ENCODE data around the gene GLIS1. TPM values are rescaled to one million over a fixed set of nuclear protein-coding genes. Genes with fewer than 3 reads are reported as not detected.

Gene GLIS1
- polyA plus RNA-seq, 3 donors: not detected

- Histone ChIP-seq H3K4me3 (replicated peaks in 1 of 3; ENCODE audit: low read depth in 2 of 3, low read length in 3 of 3) (no peak overlapping the region), H3K27me3 (ENCODE audit: control insufficient read depth in 2 of 2, insufficient read depth in 2 of 2, low read length in 2 of 2) (no peaks in the 10 kb centered on the region), H4K20me1 (ENCODE audit: insufficient read depth, low read length) (no peaks in the 10 kb centered on the region), H3K9ac (ENCODE audit: insufficient read depth, low read length, poor library complexity, severe bottlenecking) (no peak overlapping the region), H3K36me3 (replicated peaks in 1 of 2; ENCODE audit: control insufficient read depth in 1 of 2, insufficient read depth in 2 of 2, low read length in 2 of 2) (no peaks in the 10 kb centered on the region), H3K9me3 (replicated peaks in 1 of 2; ENCODE audit: control insufficient read depth in 1 of 2, insufficient read depth in 1 of 2, low read length in 2 of 2) (no peaks in the 10 kb centered on the region), H3K27ac (ENCODE audit: low read depth in 1 of 2, low read length in 2 of 2) (no peak overlapping the region), H3K4me2 (replicated peaks; ENCODE audit: extremely low read depth, low read length, poor library complexity, severe bottlenecking) (no peak overlapping the region), H3K4me1 (ENCODE audit: control insufficient read depth in 1 of 2, insufficient read depth in 2 of 2, low read length in 2 of 2) (no peaks in the 10 kb centered on the region), H3K79me2 (ENCODE audit: insufficient read depth, low read length) (no peaks in the 10 kb centered on the region), H2AFZ (ENCODE audit: insufficient read depth, low read depth, low read length, poor library complexity, severe bottlenecking) (no peak overlapping the region)
- Mint-ChIP-seq H3K27ac (no peak overlapping the region), H3K27me3 (ENCODE audit: low read depth in 3 of 3) (peaks cover 7 to 11% (median 8%) of the 10 kb centered on the region in 3 donors), H3K4me1 (peaks cover 3% of the 10 kb centered on the region), H3K9me3 (no peaks in the 10 kb centered on the region), H3K36me3 (no peaks in the 10 kb centered on the region), H3K4me3 (peak overlapping the region in 1 of 2 donors; percentile 27)
- intact Hi-C loops (cut with micrococcal nuclease): no loop called here
- DNase-seq: no peak
- no peak for TF ChIP-seq CTCF (IDR thresholded peaks at IDR 0.05)
- 75% methylated on average over 1 of the region's 3 CpGs for WGBS (ENCODE audit: insufficient coverage)
Measured at GRCh38 chr1:53490351-53490750, 248.6 kb downstream of the GLIS1 start.

DNA sequence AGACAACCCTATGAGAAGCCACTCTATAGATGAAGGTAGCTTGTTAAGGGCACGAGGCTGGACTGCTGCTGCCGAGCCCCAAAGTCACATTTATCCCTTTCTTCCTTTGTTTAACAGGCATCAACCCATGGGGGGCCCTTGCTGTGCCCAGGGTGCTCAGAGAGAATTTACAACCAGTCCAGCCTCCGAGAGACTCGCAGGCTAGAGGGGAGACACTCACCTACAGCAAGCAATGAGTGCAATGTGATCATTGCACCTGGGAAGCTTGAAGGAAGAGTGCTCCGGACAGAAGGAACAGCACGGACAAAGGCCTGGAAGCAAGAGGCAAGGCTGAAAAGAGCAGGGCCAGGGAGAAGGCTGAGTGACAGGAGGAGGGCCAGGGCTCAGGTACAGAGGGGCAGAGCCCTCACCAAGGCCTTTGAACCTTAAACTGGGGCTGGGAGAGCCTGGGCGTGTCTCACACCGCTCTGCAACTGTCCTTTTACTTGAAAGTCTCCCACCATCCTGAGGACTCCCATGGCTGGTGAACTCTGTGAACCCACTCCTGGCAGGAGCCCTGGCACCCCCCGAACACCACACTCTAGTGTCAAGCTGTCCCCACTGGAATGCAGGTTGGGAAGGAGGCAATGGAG lies 252.5 kb downstream of the GLIS1 start:
- no peak for DNase-seq
- H3K4me2 ChIP-seq (replicated peaks; ENCODE audit: extremely low read depth, low read length, poor library complexity, severe bottlenecking): no peak overlapping the region
- no peak overlapping the region for H2AFZ ChIP-seq (ENCODE audit: insufficient read depth, low read depth, low read length, poor library complexity, severe bottlenecking)
- H3K27ac ChIP-seq (ENCODE audit: low read depth in 1 of 2, low read length in 2 of 2): no peak overlapping the region
- 95% methylated on average over 7 of the region's 9 CpGs for WGBS (ENCODE audit: insufficient coverage)
- H3K4me1 ChIP-seq (ENCODE audit: control insufficient read depth in 1 of 2, insufficient read depth in 2 of 2, low read length in 2 of 2): no peaks in the 10 kb centered on the region
- Mint-ChIP-seq H3K4me3 (peak overlapping the region in 1 of 2 donors; percentile 44), H3K27ac (no peak overlapping the region), H3K4me1 (peaks cover 3% of the 10 kb centered on the region), H3K36me3 (no peaks in the 10 kb centered on the region), H3K9me3 (no peaks in the 10 kb centered on the region), H3K27me3 (ENCODE audit: low read depth in 3 of 3) (peaks cover 9 to 15% (median 11%) of the 10 kb centered on the region in 3 donors)
- no peak overlapping the region for H3K4me3 ChIP-seq (replicated peaks in 1 of 3; ENCODE audit: low read depth in 2 of 3, low read length in 3 of 3)
- intact Hi-C loops (cut with micrococcal nuclease): no loop called here
- H4K20me1 ChIP-seq (ENCODE audit: insufficient read depth, low read length): no peaks in the 10 kb centered on the region
- no peaks in the 10 kb centered on the region for H3K9me3 ChIP-seq (replicated peaks in 1 of 2; ENCODE audit: control insufficient read depth in 1 of 2, insufficient read depth in 1 of 2, low read length in 2 of 2)
- H3K9ac ChIP-seq (ENCODE audit: insufficient read depth, low read length, poor library complexity, severe bottlenecking): no peak overlapping the region
- H3K79me2 ChIP-seq (ENCODE audit: insufficient read depth, low read length): no peaks in the 10 kb centered on the region
- no peaks in the 10 kb centered on the region for H3K27me3 ChIP-seq (ENCODE audit: control insufficient read depth in 2 of 2, insufficient read depth in 2 of 2, low read length in 2 of 2)
- no peak for TF ChIP-seq CTCF (IDR thresholded peaks at IDR 0.05)
- no peaks in the 10 kb centered on the region for H3K36me3 ChIP-seq (replicated peaks in 1 of 2; ENCODE audit: control insufficient read depth in 1 of 2, insufficient read depth in 2 of 2, low read length in 2 of 2)
